GM21360 (cell line): ENCODE results near the gene FHOD1.

Experiments
- ATAC-seq: cut with Tn5 transposase; IDR thresholded peaks from one replicate; pipeline ENCODE4 v1.9.1; 2021; ENCODE audit warnings: mild to moderate bottlenecking, moderate library complexity; ENCODE audit not compliant: unreplicated experiment

FHOD1 gene

GRCh38 chr16:67179421-67180080 lies 67.7 kb downstream of the FHOD1 start:
- no peak for ATAC-seq
